Measurements from ENCODE around the gene FCER2.
"Not testable (repeated sequence)": the region's sequence is repeated elsewhere in the genome, so short reads cannot be mapped to it uniquely, and the experiment has no call there.

Gene FCER2

GRCh38 chr19:7648265-7649014 is 53.5 kb downstream of the FCER2 start:
- no peak for DNase-seq (ENCODE audit: low read depth in 2 of 2)

GRCh38 chr19:7647156-7647555 is 54.8 kb downstream of the FCER2 start:
- no peak for DNase-seq (ENCODE audit: low read depth in 2 of 2)

- no peak for DNase-seq (ENCODE audit: low read depth in 2 of 2)
These were observed 55.6 kb downstream of the FCER2 start for GRCh38 chr19:7646426-7646700.

GRCh38 chr19:7645656-7646425 is 56.1 kb downstream of the FCER2 start:
- DNase-seq (ENCODE audit: low read depth in 2 of 2): no peak

GRCh38 chr19:7645163-7645562 is 56.8 kb downstream of the FCER2 start:
- DNase-seq (ENCODE audit: low read depth in 2 of 2): no peak

DNA sequence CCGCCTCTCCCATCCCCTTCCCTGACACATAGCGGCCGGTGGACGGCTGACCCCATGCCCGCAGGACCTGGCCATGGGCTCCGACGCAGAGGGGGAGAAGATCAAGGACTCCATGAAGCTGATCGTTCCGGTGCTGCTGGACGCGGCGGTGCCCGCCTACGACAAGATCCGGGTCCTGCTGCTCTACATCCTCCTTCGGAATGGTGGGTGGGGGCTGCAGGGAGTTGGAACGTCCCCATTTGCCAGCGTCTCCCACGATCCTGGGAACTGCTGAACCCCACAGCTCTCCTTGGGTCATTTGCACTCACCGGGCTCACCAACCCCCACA is 57.4 kb downstream of the FCER2 start:
- no peak for DNase-seq (ENCODE audit: low read depth in 2 of 2)

GRCh38 chr19:7643629-7644549 is 58.0 kb downstream of the FCER2 start:
- not testable (repeated sequence) for DNase-seq (ENCODE audit: low read depth in 2 of 2)

- no peak for DNase-seq (ENCODE audit: low read depth in 2 of 2)
These were observed 58.9 kb downstream of the FCER2 start for GRCh38 chr19:7643031-7643415.

DNA sequence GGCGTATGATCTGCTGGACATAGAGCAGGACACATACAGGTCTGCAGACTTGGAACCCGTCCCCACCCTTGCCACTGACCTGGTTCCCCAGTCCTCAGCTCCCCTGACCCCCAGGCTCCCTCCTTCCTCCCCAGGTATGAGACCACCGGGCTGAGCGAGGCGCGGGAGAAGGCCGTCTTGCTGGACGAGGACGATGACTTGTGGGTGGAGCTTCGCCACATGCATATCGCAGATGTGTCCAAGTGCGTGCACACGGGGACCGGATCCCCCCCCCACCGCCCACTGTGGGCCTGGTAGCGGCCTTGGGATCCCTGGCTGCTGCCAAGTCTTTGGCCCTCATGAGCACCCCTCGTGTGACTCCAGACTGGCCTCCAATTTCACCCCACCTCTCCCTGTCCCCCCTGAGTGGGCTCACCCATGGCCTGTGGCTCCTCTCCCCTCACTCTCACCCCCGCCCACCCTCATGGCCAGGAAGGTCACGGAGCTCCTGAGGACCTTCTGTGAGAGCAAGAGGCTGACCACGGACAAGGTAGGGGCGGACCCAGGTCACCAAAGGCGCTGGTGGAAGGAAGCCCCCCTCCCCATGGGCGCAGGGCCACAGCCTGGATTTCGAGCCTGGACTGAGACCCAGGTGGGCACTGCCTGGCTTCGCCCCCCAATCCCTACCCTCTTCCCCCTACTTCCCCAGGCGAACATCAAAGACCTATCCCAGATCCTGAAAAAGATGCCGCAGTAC is 59.5 kb downstream of the FCER2 start:
- no peak for DNase-seq (ENCODE audit: low read depth in 2 of 2)

GRCh38 chr19:7641290-7642276 is 60.3 kb downstream of the FCER2 start:
- no peak for DNase-seq (ENCODE audit: low read depth in 2 of 2)

- no peak for DNase-seq (ENCODE audit: low read depth in 2 of 2)
These were observed 61.1 kb downstream of the FCER2 start for GRCh38 chr19:7640803-7641202.

DNA sequence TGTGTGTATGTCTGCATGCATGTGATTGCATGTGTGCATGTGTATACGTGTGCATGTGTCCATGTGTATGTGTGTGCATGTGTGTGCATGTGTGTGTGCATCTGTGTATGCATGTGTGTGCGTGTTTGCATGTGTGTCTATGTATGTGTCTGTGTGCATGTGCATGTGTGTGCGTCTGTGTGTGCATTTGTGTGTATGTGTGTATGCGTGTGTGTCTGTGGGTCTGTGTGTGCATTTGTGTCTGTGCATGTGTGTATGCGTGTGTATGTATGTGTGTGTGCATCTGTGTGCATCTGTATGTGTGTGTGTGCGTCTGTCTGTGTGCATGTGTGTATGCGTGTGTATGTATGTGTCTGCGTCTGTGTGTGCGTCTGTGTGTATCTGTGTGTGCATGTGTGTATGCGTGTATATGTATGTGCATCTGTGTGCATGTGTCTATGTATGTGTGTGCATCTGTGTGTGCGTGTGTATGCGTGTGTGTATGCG is 62.0 kb downstream of the FCER2 start:
- DNase-seq (ENCODE audit: low read depth in 2 of 2): no peak

- DNase-seq (ENCODE audit: low read depth in 2 of 2): no peak
These were observed 63.0 kb downstream of the FCER2 start for GRCh38 chr19:7638802-7639465.

Measured in activated CD4-positive, alpha-beta T cell treated with anti-CD3 and anti-CD28 coated beads for 24 hours (primary cell).